Stimulated activated CD4-positive, alpha-beta T cell treated with anti-CD3 and anti-CD28 coated beads, Interleukin-2, amount 100 ng/mL, for 48 hours (primary cell): Measurements from ENCODE around the gene PLEKHA7.

Experiments
- DNase-seq, 2 donors: peaks; one replicate each; pipeline ENCODE4 v3.0.0-alpha.2; 2020

The PLEKHA7 gene

DNA sequence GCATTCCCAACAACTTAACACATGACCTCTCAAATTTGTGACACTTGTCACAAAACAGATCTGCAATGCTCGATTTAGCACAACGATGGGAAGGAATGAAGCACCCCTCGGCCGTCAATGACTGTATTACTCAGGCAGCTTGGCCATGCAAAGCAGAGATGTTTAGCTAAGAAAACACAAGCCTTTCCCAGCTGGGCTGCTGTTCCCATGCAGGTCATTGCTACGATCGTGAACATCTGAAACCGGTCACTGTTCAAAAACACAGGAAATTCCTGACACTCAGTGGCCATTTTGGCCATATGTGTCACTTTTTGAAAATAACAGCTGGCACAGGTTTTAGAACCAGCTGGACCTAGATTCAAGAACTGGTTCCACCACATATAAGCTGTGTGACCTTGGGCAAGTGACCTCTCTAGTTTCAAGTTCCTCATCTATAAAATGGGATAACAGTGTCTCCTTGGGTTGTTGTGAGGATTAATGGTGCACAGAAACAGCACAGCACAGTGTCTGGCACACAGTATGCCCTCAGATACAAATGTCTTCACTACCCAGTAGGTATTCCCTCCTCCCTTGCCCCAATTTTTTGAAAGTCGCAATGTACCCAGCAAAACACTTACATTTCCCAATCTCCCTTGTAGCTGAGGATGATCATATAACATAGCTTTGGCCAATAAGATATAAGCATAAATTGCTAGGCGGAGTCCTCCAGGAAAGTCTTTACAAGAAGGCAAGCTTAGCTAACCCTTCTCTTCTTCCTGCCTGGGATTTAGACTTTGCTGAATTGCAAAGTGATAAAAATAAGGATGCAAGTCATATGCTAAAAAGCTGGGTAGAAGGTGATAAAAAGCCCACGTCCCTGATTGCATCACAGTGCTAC is 182.7 kb downstream of the PLEKHA7 start:
- DNase-seq: no peak

- no peak for DNase-seq
These were observed 187.1 kb downstream of the PLEKHA7 start for GRCh38 chr11:16827139-16827538.

DNA sequence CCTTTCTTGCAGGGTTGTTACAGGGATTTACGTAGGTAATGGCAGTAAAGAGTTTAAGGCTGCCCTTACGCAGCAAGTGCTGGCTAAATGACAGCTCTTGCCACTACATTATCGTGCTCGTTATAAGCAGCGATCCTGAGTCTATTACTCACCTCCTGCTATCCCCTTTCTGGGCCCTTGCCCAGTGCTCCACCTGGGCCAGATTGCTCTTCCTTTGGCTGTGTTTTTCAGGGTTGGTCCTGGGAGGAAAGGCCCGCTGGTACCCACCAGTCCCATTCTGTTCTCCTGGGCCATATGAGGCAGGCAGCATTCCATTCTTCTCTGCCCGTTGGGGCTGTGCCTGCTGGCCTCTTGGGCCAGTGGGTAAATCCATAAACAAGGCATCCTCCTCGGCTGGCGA is 188.2 kb downstream of the PLEKHA7 start:
- no peak for DNase-seq

DNA sequence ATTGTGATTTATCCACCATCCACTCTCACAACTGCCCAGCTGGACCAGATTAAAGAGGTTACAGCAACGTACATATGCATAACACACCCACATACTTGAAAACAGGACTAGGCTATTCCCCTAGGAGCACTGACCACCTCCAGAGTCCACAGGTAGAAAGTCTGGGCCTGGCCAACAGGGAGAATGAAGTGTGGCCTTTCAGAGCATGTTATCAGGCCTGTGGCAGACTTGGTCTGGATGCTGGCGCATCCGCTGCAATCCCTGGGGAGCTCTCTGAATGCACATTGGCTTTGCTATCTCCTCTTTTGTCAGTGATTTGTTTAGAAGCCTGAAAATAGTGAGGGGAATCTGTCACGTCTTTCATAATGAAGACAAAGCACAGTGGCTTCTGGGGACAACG is 189.1 kb downstream of the PLEKHA7 start:
- no peak for DNase-seq

DNA sequence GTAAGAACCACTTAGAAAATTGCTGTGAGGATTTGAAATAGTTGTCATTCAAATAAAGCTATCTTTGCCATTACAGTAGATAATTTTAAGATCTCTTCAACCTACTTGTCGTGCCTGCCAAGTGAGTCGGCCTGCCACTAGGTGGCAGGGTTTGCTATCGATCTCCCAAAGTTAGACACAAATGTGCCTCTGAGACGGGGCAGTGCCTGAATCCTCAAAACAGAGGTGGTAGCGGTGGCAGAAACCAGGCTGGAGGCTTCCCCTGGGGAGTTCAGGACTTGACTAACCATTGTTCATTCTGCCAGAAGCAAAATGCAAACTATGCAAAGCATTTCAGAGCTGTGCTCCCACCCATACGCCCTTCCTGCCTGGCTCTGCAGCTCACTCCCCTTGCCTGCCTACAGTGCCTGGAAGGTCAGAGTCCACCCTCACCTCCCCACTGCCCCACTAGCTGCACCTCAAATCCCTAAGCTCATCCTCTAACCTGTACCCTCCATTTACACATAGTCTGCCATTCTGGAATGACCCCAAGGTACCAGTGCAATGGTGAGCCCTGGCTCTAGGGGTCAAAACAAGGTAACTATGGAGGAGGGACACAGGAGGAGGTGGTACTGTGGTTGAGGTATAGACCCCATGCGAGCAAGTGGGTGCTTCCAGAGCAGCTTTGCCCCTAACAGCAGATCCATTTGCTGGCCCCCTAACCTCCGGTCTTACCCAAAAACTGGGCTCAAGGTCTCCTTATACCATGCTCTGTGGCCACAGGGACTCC is 193.7 kb downstream of the PLEKHA7 start:
- DNase-seq: peak; percentile 71 to 78

- DNase-seq: no peak
These were observed 195.9 kb downstream of the PLEKHA7 start for GRCh38 chr11:16818284-16818683.

DNA sequence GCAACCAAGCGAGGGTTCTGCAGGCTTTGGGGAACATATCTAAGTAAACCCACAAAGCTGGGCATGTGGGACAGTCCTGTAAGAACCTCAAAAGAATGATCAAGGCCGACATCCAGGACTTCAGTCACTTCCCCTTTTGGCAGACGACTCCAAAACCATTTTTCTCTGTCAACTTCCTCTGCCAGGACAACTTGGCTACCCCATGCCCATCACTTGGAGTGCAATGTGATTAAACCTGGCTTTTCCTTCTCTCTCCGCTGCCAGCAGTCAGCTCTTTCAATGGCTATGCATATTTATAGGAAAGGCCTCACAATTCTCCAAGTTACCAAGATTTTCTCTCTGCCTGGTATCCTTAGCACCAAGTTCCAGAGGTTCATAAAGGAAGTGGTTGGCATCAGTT is 196.9 kb downstream of the PLEKHA7 start:
- DNase-seq: no peak

- no peak for DNase-seq
These were observed 197.6 kb downstream of the PLEKHA7 start for GRCh38 chr11:16816358-16817270.

GRCh38 chr11:16815047-16815767 is 199.0 kb downstream of the PLEKHA7 start:
- no peak for DNase-seq

- no peak for DNase-seq
These were observed 199.7 kb downstream of the PLEKHA7 start for GRCh38 chr11:16814410-16815046.

GRCh38 chr11:16813126-16813525 is 201.1 kb downstream of the PLEKHA7 start:
- DNase-seq: no peak

- no peak for DNase-seq
These were observed 201.9 kb downstream of the PLEKHA7 start for GRCh38 chr11:16812274-16812673.

DNA sequence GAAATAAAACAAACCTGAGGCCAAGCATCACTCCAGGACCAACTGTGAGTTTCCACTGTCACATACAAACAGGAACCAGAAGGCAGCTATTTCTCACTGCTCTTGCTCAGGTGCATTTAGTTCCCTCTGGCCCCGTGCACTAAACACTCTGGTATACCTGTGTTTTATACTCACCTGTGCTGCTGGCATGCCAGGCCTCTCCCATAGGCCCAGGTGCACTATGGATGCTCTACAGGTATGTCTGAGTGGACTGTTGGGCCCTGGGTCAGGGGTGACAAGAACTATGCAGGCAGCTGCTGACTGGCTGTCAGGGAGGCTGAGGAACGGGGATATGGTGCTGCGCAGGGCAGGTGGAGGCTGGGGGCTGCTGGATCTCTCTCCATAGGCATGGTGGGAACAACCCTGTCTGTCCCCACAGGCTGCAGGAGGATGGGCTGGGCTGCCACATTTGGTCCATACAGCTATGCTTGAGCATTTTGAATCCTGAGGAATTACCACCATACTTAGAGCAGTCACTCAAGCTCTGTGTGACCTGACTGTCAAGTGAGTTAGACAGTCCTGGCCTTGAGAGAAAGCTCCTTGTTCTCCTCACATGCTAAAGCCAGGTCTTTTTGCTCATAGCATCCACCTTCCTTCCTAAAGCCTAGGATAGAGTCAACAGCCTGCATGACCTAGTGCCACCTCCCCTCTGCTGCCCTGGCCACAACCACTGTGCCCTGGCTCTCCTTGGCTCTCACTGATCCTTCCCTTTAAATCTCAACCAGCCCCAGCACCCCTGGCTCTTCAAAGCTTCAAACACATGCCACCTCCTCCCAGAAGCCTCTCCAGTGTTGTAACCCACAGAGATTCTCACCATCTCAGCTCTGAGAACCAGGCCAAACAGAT is 202.8 kb downstream of the PLEKHA7 start:
- no peak for DNase-seq

DNA sequence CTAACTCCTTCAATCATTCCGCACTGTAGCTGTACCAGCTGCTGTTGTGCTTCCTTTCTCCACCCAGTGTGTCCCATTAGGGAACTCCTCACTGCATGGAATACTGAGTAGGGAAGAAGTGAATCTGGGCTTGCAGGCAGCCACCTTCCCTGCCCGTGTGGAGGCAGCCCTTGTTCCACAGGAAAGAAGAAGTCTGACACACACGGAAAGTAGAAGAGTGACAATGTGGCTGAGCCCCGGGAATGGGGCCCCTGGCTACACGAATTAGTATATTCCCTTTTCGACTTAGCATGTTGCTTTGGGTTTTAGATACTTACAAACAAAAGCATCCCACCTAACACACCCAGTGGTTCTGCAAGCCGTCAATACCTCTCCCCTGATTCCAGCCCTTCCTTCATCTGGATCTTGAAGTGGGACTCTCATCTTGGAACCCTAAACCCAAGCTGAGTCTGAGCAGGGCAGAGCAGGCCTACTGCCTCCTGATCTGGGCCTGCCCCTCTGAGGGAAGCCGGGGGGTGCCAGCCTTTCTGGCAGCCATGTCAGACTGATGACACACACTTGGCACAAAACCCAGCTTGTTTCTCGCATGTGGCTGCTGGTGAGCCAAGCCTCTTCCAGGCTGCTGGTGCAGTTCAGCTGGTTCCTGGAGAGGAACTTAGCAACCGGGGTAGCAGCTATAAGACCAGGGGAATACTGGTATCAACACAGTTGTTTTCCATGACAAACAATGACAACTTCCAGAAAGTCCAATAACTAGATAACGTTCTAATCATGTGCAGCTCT is 204.1 kb downstream of the PLEKHA7 start:
- no peak for DNase-seq

DNA sequence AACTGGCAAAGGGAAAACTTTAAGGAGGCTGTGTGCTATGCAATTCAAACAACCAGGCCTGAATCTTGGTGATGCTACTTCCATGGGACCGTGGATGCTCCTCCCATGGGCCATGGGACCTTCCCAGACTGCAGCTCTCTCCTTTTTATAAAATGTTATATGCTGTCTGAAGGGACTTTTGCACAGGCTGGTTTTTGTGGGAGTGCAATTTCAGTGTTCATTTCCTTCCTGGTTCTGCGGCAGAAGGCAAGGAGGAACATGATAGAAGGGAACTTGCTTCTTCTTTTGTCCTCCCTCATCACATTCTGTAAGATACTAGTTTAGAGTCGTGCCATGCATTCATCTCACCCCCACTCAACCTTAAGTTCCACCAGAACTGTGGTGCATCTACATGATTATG is 206.9 kb downstream of the PLEKHA7 start:
- no peak for DNase-seq

DNA sequence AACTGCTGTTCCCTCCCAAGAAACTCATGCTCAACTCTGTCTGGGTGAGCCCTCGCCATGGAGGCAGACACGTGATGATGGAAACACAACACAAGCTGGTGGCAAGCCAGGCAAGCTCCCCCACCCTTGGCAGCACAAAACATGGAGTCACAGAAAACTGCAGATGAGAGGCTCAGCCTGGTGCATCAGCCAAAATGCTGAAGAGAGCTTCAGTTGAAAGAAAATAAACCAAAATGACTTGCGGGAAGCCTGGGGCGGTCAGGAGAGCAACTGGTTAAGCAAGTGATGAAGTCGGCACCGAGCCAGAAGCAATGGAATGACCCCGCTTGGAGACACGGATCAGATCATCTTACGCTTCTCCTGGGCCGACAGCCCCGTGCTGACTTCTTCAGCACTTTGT is 207.4 kb downstream of the PLEKHA7 start:
- DNase-seq: no peak

- DNase-seq: no peak
These were observed 208.3 kb downstream of the PLEKHA7 start for GRCh38 chr11:16805938-16806337.

GRCh38 chr11:16804104-16804947 is 209.9 kb downstream of the PLEKHA7 start:
- no peak for DNase-seq
